HepG2 (cell line): ENCODE data around the gene NKIRAS1.

Experiments used
- CHD2 ChIP-seq: IDR thresholded peaks from 2 replicates; pipeline ENCODE4 v1.6.1; 2011; ENCODE audit warnings: low read depth, low read length, improper control_type of control experiment
- FOXP1 ChIP-seq, 2 experiments: fragments of 450-650 bp in 1 of 2; IDR thresholded peaks; 2 replicates each; pipeline ENCODE4 v1.6.1; 2017 to 2018; ENCODE audit warnings: antibody characterized with exemption in 1 of 2
- IKZF1 ChIP-seq: fragments of 450-650 bp; IDR thresholded peaks from 2 replicates; pipeline ENCODE4 v1.7.1; 2016
- ZNF136 ChIP-seq: sonication (generic); formaldehyde crosslinking; IDR thresholded peaks from 2 replicates; pipeline ENCODE4 v1.8.1; 2022; ENCODE audit warnings: low read depth, mild to moderate bottlenecking, moderate library complexity, missing genetic modification reagents
- ZNF335 ChIP-seq: sonication (generic); formaldehyde crosslinking; IDR thresholded peaks from 2 replicates; pipeline ENCODE4 v1.4.0; 2020; ENCODE audit warnings: missing genetic modification reagents
- TF ChIP-seq, protein P1 (sequence below): sonication (generic); formaldehyde crosslinking; IDR thresholded peaks from 2 replicates; pipeline ENCODE4 v1.5.0; 2020; ENCODE audit warnings: mild to moderate bottlenecking, missing genetic modification reagents, moderate library complexity
- TF ChIP-seq, protein P2 (sequence below), 2 experiments: IDR thresholded peaks; 2 replicates each; pipeline ENCODE4 v1.6.1; 2011 to 2012; ENCODE audit warnings: low read length in 2 of 2, borderline replicate concordance in 1 of 2, low read depth in 1 of 2, mild to moderate bottlenecking in 1 of 2, moderate library complexity in 1 of 2

DNA sequence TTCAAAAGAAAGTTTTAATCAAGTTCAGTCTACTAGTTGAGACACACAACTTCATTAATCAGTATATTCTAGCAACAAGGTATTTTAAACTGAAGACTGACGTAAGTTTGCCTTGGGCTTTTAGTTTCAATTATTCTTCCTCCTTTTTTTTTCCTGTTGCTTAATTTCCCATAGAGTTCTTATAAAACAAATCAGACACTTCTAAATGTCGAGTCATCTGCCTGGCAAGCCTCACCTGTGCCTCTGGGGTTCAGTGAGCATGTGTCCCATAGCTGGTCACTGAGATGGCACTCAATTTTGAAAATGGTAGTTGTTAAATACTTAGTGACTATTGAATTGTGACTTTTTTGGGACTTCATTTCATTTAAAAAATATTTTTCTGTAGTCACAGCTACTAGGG lies 27.4 kb downstream of the NKIRAS1 start:
- no peak for TF ChIP-seq ZNF335 (CRISPR knock-in tag)
- TF ChIP-seq CHD2, result no peak
- TF ChIP-seq, protein P1, sequence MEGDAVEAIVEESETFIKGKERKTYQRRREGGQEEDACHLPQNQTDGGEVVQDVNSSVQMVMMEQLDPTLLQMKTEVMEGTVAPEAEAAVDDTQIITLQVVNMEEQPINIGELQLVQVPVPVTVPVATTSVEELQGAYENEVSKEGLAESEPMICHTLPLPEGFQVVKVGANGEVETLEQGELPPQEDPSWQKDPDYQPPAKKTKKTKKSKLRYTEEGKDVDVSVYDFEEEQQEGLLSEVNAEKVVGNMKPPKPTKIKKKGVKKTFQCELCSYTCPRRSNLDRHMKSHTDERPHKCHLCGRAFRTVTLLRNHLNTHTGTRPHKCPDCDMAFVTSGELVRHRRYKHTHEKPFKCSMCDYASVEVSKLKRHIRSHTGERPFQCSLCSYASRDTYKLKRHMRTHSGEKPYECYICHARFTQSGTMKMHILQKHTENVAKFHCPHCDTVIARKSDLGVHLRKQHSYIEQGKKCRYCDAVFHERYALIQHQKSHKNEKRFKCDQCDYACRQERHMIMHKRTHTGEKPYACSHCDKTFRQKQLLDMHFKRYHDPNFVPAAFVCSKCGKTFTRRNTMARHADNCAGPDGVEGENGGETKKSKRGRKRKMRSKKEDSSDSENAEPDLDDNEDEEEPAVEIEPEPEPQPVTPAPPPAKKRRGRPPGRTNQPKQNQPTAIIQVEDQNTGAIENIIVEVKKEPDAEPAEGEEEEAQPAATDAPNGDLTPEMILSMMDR (CRISPR knock-in tag), result no peak
- TF ChIP-seq, protein P2, sequence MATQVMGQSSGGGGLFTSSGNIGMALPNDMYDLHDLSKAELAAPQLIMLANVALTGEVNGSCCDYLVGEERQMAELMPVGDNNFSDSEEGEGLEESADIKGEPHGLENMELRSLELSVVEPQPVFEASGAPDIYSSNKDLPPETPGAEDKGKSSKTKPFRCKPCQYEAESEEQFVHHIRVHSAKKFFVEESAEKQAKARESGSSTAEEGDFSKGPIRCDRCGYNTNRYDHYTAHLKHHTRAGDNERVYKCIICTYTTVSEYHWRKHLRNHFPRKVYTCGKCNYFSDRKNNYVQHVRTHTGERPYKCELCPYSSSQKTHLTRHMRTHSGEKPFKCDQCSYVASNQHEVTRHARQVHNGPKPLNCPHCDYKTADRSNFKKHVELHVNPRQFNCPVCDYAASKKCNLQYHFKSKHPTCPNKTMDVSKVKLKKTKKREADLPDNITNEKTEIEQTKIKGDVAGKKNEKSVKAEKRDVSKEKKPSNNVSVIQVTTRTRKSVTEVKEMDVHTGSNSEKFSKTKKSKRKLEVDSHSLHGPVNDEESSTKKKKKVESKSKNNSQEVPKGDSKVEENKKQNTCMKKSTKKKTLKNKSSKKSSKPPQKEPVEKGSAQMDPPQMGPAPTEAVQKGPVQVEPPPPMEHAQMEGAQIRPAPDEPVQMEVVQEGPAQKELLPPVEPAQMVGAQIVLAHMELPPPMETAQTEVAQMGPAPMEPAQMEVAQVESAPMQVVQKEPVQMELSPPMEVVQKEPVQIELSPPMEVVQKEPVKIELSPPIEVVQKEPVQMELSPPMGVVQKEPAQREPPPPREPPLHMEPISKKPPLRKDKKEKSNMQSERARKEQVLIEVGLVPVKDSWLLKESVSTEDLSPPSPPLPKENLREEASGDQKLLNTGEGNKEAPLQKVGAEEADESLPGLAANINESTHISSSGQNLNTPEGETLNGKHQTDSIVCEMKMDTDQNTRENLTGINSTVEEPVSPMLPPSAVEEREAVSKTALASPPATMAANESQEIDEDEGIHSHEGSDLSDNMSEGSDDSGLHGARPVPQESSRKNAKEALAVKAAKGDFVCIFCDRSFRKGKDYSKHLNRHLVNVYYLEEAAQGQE (IDR thresholded peaks at IDR 0.05; ENCODE audit: borderline replicate concordance in 1 of 2, low read depth in 1 of 2, low read length in 2 of 2), result no peak
- TF ChIP-seq IKZF1, result no peak
- no peak for TF ChIP-seq FOXP1 (IDR thresholded peaks at IDR 0.05)
- no peak for TF ChIP-seq FOXP1 (CRISPR knock-in tag; IDR thresholded peaks at IDR 0.05)
- no peak for TF ChIP-seq ZNF136
